LHCN-M2 (cell line): ENCODE results near the gene RPS6KC1. TPM values are rescaled to one million over a fixed set of nuclear protein-coding genes. Genes with fewer than 3 reads are reported as not detected.
"Not testable (repeated sequence)": the region's sequence is repeated elsewhere in the genome, so short reads cannot be mapped to it uniquely, and the experiment has no call there.

Source experiments
- DNase-seq: peaks from one replicate; pipeline ENCODE4 v3.0.0-alpha.2; 2012; ENCODE audit warnings: low read depth
- total RNA-seq: library from RNA; depleted of rRNA; stranded (reverse); fragments of >200 nt; gene quantifications from 2 replicates; pipeline ENCODE4 v1.2.3, GENCODE V29; 2014

RPS6KC1 gene
- total RNA-seq, 1 experiment from 2014 or later: 24.3 TPM

GRCh38 chr1:213211201-213211600 is 160.2 kb downstream of the RPS6KC1 start:
- DNase-seq: no peak

- not testable (repeated sequence) for DNase-seq
Observed at GRCh38 chr1:213219076-213219475, 168.0 kb downstream of the RPS6KC1 start.

GRCh38 chr1:213221209-213221608 is 170.2 kb downstream of the RPS6KC1 start:
- no peak for DNase-seq

GRCh38 chr1:213227458-213227857 is 176.4 kb downstream of the RPS6KC1 start:
- no peak for DNase-seq

GRCh38 chr1:213231795-213232231 is 180.8 kb downstream of the RPS6KC1 start:
- DNase-seq: peak; percentile 66

GRCh38 chr1:213242883-213243282 is 191.8 kb downstream of the RPS6KC1 start:
- no peak for DNase-seq

- DNase-seq: peak; percentile 51
Observed at GRCh38 chr1:213244664-213245091, 193.6 kb downstream of the RPS6KC1 start.

GRCh38 chr1:213245260-213245910 is 194.3 kb downstream of the RPS6KC1 start:
- DNase-seq: no peak

GRCh38 chr1:213247038-213247437 is 196.0 kb downstream of the RPS6KC1 start:
- no peak for DNase-seq

GRCh38 chr1:213249395-213249794 is 198.4 kb downstream of the RPS6KC1 start:
- no peak for DNase-seq

- no peak for DNase-seq
Observed at GRCh38 chr1:213250041-213250440, 199.0 kb downstream of the RPS6KC1 start.

GRCh38 chr1:213250446-213250845 is 199.4 kb downstream of the RPS6KC1 start:
- no peak for DNase-seq

- DNase-seq: no peak
Observed at GRCh38 chr1:213251972-213252371, 200.9 kb downstream of the RPS6KC1 start.

GRCh38 chr1:213256438-213257087 is 205.5 kb downstream of the RPS6KC1 start:
- no peak for DNase-seq

- no peak for DNase-seq
Observed at GRCh38 chr1:213260311-213261075, 209.5 kb downstream of the RPS6KC1 start.

- no peak for DNase-seq
Observed at GRCh38 chr1:213264531-213264930, 213.5 kb downstream of the RPS6KC1 start.

- DNase-seq: no peak
Observed at GRCh38 chr1:213266983-213267772, 216.1 kb downstream of the RPS6KC1 start.

GRCh38 chr1:213268221-213268620 is 217.2 kb downstream of the RPS6KC1 start:
- DNase-seq: peak; percentile 43

GRCh38 chr1:213269829-213270228 is 218.8 kb downstream of the RPS6KC1 start:
- peak; percentile 22 for DNase-seq

- no peak for DNase-seq
Observed at GRCh38 chr1:213273546-213273945, 222.5 kb downstream of the RPS6KC1 start.

GRCh38 chr1:213274140-213274539 is 223.1 kb downstream of the RPS6KC1 start:
- DNase-seq: no peak

- DNase-seq: no peak
Observed at GRCh38 chr1:213275293-213275692, 224.3 kb downstream of the RPS6KC1 start.
